ENCODE data around the gene CDH15. TPM values are rescaled to one million over a fixed set of nuclear protein-coding genes. Genes with fewer than 3 reads are reported as not detected.
"Not testable (repeated sequence)": the region's sequence is repeated elsewhere in the genome, so short reads cannot be mapped to it uniquely, and the experiment has no call there.

The CDH15 gene
- polyA plus RNA-seq, 1 donor: 217 TPM

GRCh38 chr16:89233678-89234490 lies 62.3 kb downstream of the CDH15 start:
- no peak for DNase-seq (ENCODE audit: low read depth)

DNA sequence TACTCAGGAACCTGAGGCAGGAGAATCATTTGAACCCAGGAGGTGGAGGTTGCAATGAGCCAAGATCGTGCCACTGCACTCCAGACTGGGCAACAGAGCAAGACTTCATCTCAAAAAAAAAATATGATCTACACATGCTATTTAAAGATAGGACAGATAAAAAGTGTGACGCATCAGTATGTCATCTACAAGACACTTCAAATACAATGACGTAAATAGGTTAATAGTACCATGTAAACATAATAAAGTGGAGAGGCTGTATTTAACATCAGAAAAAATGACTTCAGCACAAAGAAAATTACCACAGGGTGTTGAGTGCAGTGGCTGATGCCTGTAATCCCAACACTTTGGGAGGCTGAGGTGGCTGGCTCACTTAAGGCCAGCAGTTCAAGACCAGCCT lies 66.2 kb downstream of the CDH15 start:
- DNase-seq (ENCODE audit: low read depth): no peak

GRCh38 chr16:89241187-89242007 lies 69.8 kb downstream of the CDH15 start:
- no peak for DNase-seq (ENCODE audit: low read depth)

GRCh38 chr16:89242795-89243200 lies 71.2 kb downstream of the CDH15 start:
- DNase-seq (ENCODE audit: low read depth): no peak

GRCh38 chr16:89243664-89244063 lies 72.1 kb downstream of the CDH15 start:
- no peak for DNase-seq (ENCODE audit: low read depth)

- not testable (repeated sequence) for DNase-seq (ENCODE audit: low read depth)
Measured at GRCh38 chr16:89244264-89244663, 72.7 kb downstream of the CDH15 start.

DNA sequence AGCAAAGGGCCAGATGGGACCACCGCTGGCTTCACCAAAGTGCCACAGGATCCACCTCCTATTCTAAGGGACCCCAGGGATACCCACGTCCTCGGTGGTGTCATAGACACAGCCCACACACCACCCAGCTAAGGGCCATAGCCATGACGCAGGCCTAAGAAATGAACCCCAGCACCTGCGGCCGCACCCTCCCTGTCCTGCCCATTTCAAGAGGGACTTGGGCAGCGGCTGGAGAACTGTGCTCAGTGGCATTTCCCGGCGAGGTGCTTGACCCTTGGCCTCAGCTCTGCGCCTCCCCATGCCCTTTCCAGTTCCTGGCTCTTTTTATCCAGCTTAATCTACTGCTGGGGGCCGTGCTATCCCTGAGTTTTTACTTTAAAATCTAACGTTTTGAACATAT lies 73.2 kb downstream of the CDH15 start:
- no peak for DNase-seq (ENCODE audit: low read depth)

Other genes starting within 250 kb of the CDH15 start
- gene CBFA2T3, start 194.5 kb upstream of the CDH15 start, polyA plus RNA-seq (ENCODE audit: insufficient read length): 18.9 TPM
- 15.1 TPM for gene ACSF3, start 77.9 kb upstream of the CDH15 start, polyA plus RNA-seq (ENCODE audit: insufficient read length)
- gene SLC22A31, start 28.8 kb downstream of the CDH15 start, polyA plus RNA-seq (ENCODE audit: insufficient read length): 3.9 TPM
- gene ZNF778, start 46.0 kb downstream of the CDH15 start, polyA plus RNA-seq (ENCODE audit: insufficient read length): 7.1 TPM